NCI-H2029 (cell line): Measurements from ENCODE around the gene MALAT1.
"Not testable (repeated sequence)": the region's sequence is repeated elsewhere in the genome, so short reads cannot be mapped to it uniquely, and the experiment has no call there.

ENCODE experiments used
- DNase-seq: peaks from one replicate; lab custom pipeline; 2025; lab: John Stamatoyannopoulos, UW

MALAT1 gene

GRCh38 chr11:65498727-65498976 is 193 bp upstream of the MALAT1 start:
- DNase-seq = no peak

GRCh38 chr11:65499713-65500386 is 1.0 kb downstream of the MALAT1 start:
- DNase-seq = no peak

GRCh38 chr11:65500387-65501185 is 1.7 kb downstream of the MALAT1 start:
- peak; percentile 52 for DNase-seq

GRCh38 chr11:65501186-65501471 is 2.3 kb downstream of the MALAT1 start:
- peak; percentile 38 for DNase-seq

- no peak for DNase-seq
These were observed 2.8 kb downstream of the MALAT1 start for GRCh38 chr11:65501472-65502273.

- DNase-seq = no peak
These were observed 3.4 kb downstream of the MALAT1 start for GRCh38 chr11:65502274-65502554.

- no peak for DNase-seq
These were observed 3.9 kb downstream of the MALAT1 start for GRCh38 chr11:65502555-65503367.

- no peak for DNase-seq
These were observed 4.6 kb downstream of the MALAT1 start for GRCh38 chr11:65503368-65503948.

GRCh38 chr11:65503949-65504673 is 5.3 kb downstream of the MALAT1 start:
- no peak for DNase-seq

GRCh38 chr11:65504674-65505465 is 6.0 kb downstream of the MALAT1 start:
- peak; percentile 37 for DNase-seq

GRCh38 chr11:65505466-65506289 is 6.8 kb downstream of the MALAT1 start:
- no peak for DNase-seq

GRCh38 chr11:65506290-65506771 is 7.5 kb downstream of the MALAT1 start:
- DNase-seq = no peak

- DNase-seq = peak; percentile 53
These were observed 8.1 kb downstream of the MALAT1 start for GRCh38 chr11:65506772-65507505.

- DNase-seq = not testable (repeated sequence)
These were observed 13.5 kb downstream of the MALAT1 start for GRCh38 chr11:65512311-65512710.

GRCh38 chr11:65516135-65516968 is 17.5 kb downstream of the MALAT1 start:
- DNase-seq = no peak

- DNase-seq = not testable (repeated sequence)
These were observed 20.2 kb downstream of the MALAT1 start for GRCh38 chr11:65518941-65519549.

GRCh38 chr11:65521777-65522521 is 23.1 kb downstream of the MALAT1 start:
- not testable (repeated sequence) for DNase-seq
